Tibial artery (tissue), 4 donors: ENCODE data around the gene CASS4.

Source experiments
- DNase-seq, 2 donors: peaks; one replicate each; pipeline ENCODE4 v3.0.0-alpha.2; 2019
- H3K27ac ChIP-seq, 2 donors: fragments of 200-600 bp; sonication (generic) in 1 of 2; 1 replicate in 1 of 2; 2 replicates in 1 of 2; pipeline ENCODE4 v1.5.1; 2018 to 2019; ENCODE audit warnings: mild to moderate bottlenecking in 1 of 2
- H3K27me3 ChIP-seq, 2 donors: fragments of 200-600 bp; sonication (generic) in 1 of 2; one replicate each; pipeline versions ENCODE4 v1.5.1 to v1.6.0; 2016 to 2019
- H3K36me3 ChIP-seq, 3 donors: fragments of 200-600 bp; sonication (generic) in 2 of 3; one replicate each; pipeline ENCODE4 v1.5.1; 2016 to 2019; ENCODE audit warnings: mild to moderate bottlenecking in 2 of 3
- H3K4me1 ChIP-seq, 4 donors: fragments of 200-600 bp; sonication (generic) in 2 of 4; 1 replicate in 3 of 4; 2 replicates in 1 of 4; pipeline ENCODE4 v1.5.1; 2016 to 2019
- H3K4me3 ChIP-seq, 2 donors: fragments of 200-600 bp; sonication (generic) in 1 of 2; 1 replicate in 1 of 2; 2 replicates in 1 of 2; pipeline ENCODE4 v1.5.1; 2018 to 2019; ENCODE audit warnings: mild to moderate bottlenecking in 2 of 2
- H3K9me3 ChIP-seq, 3 donors: fragments of 200-600 bp; sonication (generic) in 1 of 3; one replicate each; pipeline ENCODE4 v1.5.1; 2016 to 2019
- CTCF ChIP-seq, 2 experiments: fragments of 200-600 bp in 1 of 2; fragments of 450-650 bp in 1 of 2; IDR thresholded peaks; one replicate each; pipeline ENCODE4 v1.5.1; 2017 to 2019; ENCODE audit warnings: antibody characterized with exemption in 2 of 2, mild to moderate bottlenecking in 1 of 2, moderate library complexity in 1 of 2
- intact Hi-C: fragments of 100-400 bp; cut with DNase I; formaldehyde crosslinking; loops from one replicate; pipeline ENCODE4 v1.15.0; 2023; ENCODE audit warnings: low total_unique reads

The CASS4 gene

GRCh38 chr20:56449459-56449858 is 37.4 kb downstream of the CASS4 start:
- peaks cover 0 to 3% of the 10 kb centered on the region in 2 donors for H3K27me3 ChIP-seq
- no peak for DNase-seq
- H3K27ac ChIP-seq, result no peak overlapping the region
- TF ChIP-seq CTCF (IDR thresholded peaks at IDR 0.05), result no peak
- intact Hi-C loops, result no loop called here
- no peaks in the 10 kb centered on the region for H3K4me1 ChIP-seq
- H3K4me3 ChIP-seq, result no peak overlapping the region
- no peaks in the 10 kb centered on the region for H3K36me3 ChIP-seq
- H3K9me3 ChIP-seq, result no peaks in the 10 kb centered on the region

- Histone ChIP-seq H3K27ac (no peak overlapping the region), H3K4me1 (no peaks in the 10 kb centered on the region), H3K27me3 (no peaks in the 10 kb centered on the region), H3K4me3 (no peak overlapping the region), H3K9me3 (no peaks in the 10 kb centered on the region), H3K36me3 (no peaks in the 10 kb centered on the region)
- TF ChIP-seq CTCF (IDR thresholded peaks at IDR 0.05), result no peak
- peak in 1 of 2 donors; percentile 27 for DNase-seq
- intact Hi-C loops, result no loop called here
Observed at GRCh38 chr20:56451056-56451765, 39.2 kb downstream of the CASS4 start.

- intact Hi-C loops, result no loop called here
- peak in 1 of 2 donors; percentile 10 for DNase-seq
- Histone ChIP-seq H3K27ac (no peak overlapping the region), H3K9me3 (no peaks in the 10 kb centered on the region), H3K36me3 (no peaks in the 10 kb centered on the region), H3K4me1 (no peaks in the 10 kb centered on the region), H3K4me3 (no peak overlapping the region), H3K27me3 (no peaks in the 10 kb centered on the region)
- no peak for TF ChIP-seq CTCF (IDR thresholded peaks at IDR 0.05)
Observed at GRCh38 chr20:56453352-56453751, 41.3 kb downstream of the CASS4 start.

GRCh38 chr20:56454754-56455153 is 42.7 kb downstream of the CASS4 start:
- intact Hi-C loops, result no loop called here
- no peak for DNase-seq
- Histone ChIP-seq H3K4me1 (no peaks in the 10 kb centered on the region), H3K9me3 (no peaks in the 10 kb centered on the region), H3K27ac (no peak overlapping the region), H3K4me3 (no peak overlapping the region), H3K27me3 (no peaks in the 10 kb centered on the region), H3K36me3 (no peaks in the 10 kb centered on the region)
- no peak for TF ChIP-seq CTCF (IDR thresholded peaks at IDR 0.05)

GRCh38 chr20:56458206-56458821 is 46.3 kb downstream of the CASS4 start:
- Histone ChIP-seq H3K36me3 (no peaks in the 10 kb centered on the region), H3K9me3 (no peaks in the 10 kb centered on the region), H3K27ac (no peak overlapping the region), H3K4me3 (no peak overlapping the region), H3K27me3 (no peaks in the 10 kb centered on the region), H3K4me1 (no peaks in the 10 kb centered on the region)
- intact Hi-C loops, result no loop called here
- DNase-seq, result no peak
- no peak for TF ChIP-seq CTCF (IDR thresholded peaks at IDR 0.05)
